Measurements from ENCODE around the gene PSG11.
A peak's percentile ranks its signal among the peaks of the same experiment; 100 is the strongest.
"Not testable (repeated sequence)": the region's sequence is repeated elsewhere in the genome, so short reads cannot be mapped to it uniquely, and the experiment has no call there.

The PSG11 gene

GRCh38 chr19:43026369-43026768 lies at the start of gene PSG11:
Gene PSG11 (minus strand): TSS chr19:43026469. CDS start chr19:43026372, 97 bp downstream.
- H3K27me3 Mint-ChIP-seq (ENCODE audit: low read depth, poor library complexity); H3K4me1 Mint-ChIP-seq; DNase-seq; H3K36me3 Mint-ChIP-seq (ENCODE audit: low read depth); H3K4me3 Mint-ChIP-seq: not testable (repeated sequence)
- H3K27ac Mint-ChIP-seq = peak within 1 kb of the TSS; percentile 48
- peaks cover 91% of the 10 kb centered on the region for H3K9me3 Mint-ChIP-seq

DNA sequence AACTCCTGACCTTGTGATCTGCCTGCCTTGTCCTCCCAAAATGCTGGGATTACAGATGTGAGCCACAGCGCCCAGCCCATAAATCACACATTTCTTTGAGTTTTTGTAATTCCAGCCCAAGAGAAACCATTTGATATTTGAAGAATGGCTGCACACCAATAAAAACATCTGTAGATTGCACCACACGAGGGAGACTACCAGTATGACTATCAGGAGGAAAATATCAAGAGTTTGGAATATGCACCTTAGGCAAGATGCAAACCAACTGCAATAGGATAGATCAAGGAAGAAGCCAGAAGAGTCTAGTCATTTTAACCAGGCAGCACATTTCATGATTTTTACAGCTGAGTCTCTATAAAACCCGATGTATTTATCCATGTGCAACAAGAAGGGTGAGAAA lies 36.1 kb upstream of the PSG11 start:
- H3K9me3 Mint-ChIP-seq = peaks cover 85% of the 10 kb centered on the region
- H3K27ac Mint-ChIP-seq; H3K4me1 Mint-ChIP-seq; H3K27me3 Mint-ChIP-seq (ENCODE audit: low read depth, poor library complexity); H3K4me3 Mint-ChIP-seq; H3K36me3 Mint-ChIP-seq (ENCODE audit: low read depth); DNase-seq: not testable (repeated sequence)

DNA sequence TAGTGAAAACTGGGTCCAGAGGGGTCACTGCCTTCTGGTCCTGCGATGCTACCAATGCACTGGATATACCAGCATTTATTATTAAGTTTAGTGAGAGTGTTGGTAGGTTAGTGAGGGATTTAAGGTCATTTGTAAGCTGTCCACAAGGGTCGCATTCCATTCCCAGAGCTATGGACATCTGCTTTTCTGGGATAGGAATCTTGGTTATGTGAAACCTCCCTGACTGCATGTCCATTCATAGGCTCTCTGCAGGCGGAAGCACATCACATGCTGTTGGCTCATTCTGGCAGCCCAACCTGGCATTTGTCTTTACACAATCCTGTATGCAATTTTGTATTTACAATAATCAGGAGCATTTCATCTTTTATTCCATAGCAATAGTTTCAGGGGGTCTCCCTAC lies 35.1 kb upstream of the PSG11 start:
- H3K9me3 Mint-ChIP-seq = peaks cover 85% of the 10 kb centered on the region
- not testable (repeated sequence) for DNase-seq; H3K36me3 Mint-ChIP-seq (ENCODE audit: low read depth); H3K27me3 Mint-ChIP-seq (ENCODE audit: low read depth, poor library complexity); H3K4me3 Mint-ChIP-seq; H3K27ac Mint-ChIP-seq; H3K4me1 Mint-ChIP-seq

GRCh38 chr19:43060254-43060653 lies 34.0 kb upstream of the PSG11 start:
- DNase-seq; H3K4me1 Mint-ChIP-seq; H3K36me3 Mint-ChIP-seq (ENCODE audit: low read depth); H3K27ac Mint-ChIP-seq; H3K27me3 Mint-ChIP-seq (ENCODE audit: low read depth, poor library complexity); H3K4me3 Mint-ChIP-seq: not testable (repeated sequence)
- H3K9me3 Mint-ChIP-seq = peaks cover 84% of the 10 kb centered on the region

- H3K27me3 Mint-ChIP-seq (ENCODE audit: low read depth, poor library complexity); H3K4me3 Mint-ChIP-seq; DNase-seq; H3K27ac Mint-ChIP-seq; H3K4me1 Mint-ChIP-seq; H3K36me3 Mint-ChIP-seq (ENCODE audit: low read depth): not testable (repeated sequence)
- H3K9me3 Mint-ChIP-seq = peaks cover 89% of the 10 kb centered on the region
Observed at GRCh38 chr19:43059482-43059881, 33.2 kb upstream of the PSG11 start.

DNA sequence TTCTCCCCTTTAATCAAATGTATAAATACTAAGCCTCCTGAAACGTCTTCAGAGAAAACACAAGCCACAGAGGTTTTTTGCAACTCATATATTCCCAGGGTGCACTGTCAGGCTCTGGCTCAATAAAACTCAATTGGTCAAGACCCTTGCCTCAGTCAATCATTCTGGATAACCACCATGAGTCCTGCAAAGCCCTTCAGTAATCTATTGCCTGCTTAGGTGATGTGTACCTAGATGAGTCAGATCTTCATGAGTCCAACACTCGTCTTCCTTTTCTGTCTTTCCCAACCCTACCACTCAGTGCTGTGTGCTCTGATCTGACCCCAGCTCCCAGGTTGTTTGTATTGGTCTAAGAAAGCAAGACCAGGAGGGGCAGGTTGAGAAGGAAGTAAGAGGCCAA lies 32.2 kb upstream of the PSG11 start:
- not testable (repeated sequence) for H3K4me1 Mint-ChIP-seq; DNase-seq; H3K36me3 Mint-ChIP-seq (ENCODE audit: low read depth); H3K27ac Mint-ChIP-seq; H3K4me3 Mint-ChIP-seq; H3K27me3 Mint-ChIP-seq (ENCODE audit: low read depth, poor library complexity)
- H3K9me3 Mint-ChIP-seq = peaks cover 91% of the 10 kb centered on the region

DNA sequence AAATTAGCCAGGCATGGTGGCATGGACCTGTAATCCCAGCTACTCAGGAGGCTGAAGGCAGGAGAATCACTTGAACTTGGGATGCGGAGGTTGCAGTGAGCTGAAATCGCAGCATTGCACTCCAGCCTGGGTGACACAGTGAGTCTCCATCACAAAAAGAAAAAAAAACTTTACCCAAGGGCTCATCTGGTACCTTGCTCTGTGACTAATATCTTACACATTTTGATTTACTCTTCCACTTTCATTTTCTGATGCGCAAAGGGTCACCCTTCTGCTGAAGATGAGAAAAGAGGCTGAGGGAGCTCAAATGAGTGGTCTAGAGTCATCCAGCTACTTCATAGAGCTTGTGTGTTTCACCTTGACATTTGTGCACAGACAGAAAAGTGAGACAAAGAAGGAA lies 21.7 kb upstream of the PSG11 start:
- H3K27me3 Mint-ChIP-seq (ENCODE audit: low read depth, poor library complexity); H3K27ac Mint-ChIP-seq; H3K4me1 Mint-ChIP-seq; DNase-seq; H3K36me3 Mint-ChIP-seq (ENCODE audit: low read depth); H3K4me3 Mint-ChIP-seq: not testable (repeated sequence)
- H3K9me3 Mint-ChIP-seq = peaks cover 61% of the 10 kb centered on the region

GRCh38 chr19:43046578-43046977 lies 20.3 kb upstream of the PSG11 start:
- H3K36me3 Mint-ChIP-seq (ENCODE audit: low read depth); H3K4me1 Mint-ChIP-seq: not testable (repeated sequence)
- peaks cover 69% of the 10 kb centered on the region for H3K9me3 Mint-ChIP-seq

DNA sequence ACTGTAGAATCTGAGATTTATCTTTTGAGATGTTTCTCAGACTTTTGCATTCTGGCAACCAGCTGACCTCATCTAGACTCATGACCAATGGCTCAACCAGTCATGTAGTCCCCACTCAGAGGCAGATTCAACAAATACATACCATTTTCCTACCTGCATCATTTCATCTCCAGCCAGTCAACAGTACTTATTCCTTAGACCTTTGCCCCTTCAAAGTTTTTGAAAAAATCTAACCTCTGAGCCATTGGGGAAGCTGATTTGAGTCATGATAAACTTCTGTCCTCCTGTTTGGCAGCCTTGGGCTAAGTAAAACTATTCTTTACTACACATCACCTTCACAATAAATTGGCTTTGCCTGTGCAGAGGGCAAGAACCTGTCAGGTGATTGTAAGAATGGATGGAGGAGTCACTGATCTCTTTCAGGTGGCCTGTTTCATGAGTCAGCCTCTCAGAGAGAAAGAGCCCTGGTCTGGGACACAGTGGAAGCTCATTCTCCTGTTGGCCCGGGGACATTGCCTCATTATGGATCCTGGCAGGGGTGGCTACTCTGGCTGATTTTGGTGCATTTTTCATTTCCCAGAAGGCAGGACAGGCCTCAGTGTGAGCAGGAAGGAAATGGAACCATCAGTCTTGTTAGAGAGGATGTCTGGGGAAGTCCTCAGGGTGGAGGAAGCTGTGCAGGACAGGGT lies 17.4 kb upstream of the PSG11 start:
- not testable (repeated sequence) for H3K4me3 Mint-ChIP-seq; DNase-seq; H3K27ac Mint-ChIP-seq; H3K27me3 Mint-ChIP-seq (ENCODE audit: low read depth, poor library complexity); H3K4me1 Mint-ChIP-seq; H3K36me3 Mint-ChIP-seq (ENCODE audit: low read depth)
- peaks cover 69% of the 10 kb centered on the region for H3K9me3 Mint-ChIP-seq

More at GRCh38 chr19:43046578-43046977, 20.3 kb upstream of the PSG11 start:
- H3K27ac Mint-ChIP-seq; H3K27me3 Mint-ChIP-seq (ENCODE audit: low read depth, poor library complexity); H3K4me3 Mint-ChIP-seq; DNase-seq: not testable (repeated sequence)

DNA sequence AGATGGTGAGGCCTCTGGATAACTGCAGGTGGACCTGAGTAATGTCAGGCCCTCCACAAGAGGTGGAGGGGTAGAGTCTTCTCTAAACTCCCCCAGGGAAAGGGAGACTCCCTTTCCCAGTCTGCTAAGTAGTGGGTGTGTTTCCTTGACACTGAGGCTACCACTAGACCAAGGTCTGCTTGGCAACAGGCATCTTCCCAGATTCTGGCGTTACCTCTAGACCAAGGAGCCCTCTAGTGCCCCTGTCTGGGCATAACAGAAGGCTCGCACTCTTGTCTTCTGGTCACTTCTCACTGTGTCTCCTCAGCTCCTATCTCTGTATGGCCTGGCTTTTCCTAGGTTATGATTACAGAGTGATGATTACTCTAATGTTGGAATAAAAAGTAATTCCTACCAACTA lies 5.4 kb upstream of the PSG11 start:
- H3K27ac Mint-ChIP-seq; H3K27me3 Mint-ChIP-seq (ENCODE audit: low read depth, poor library complexity); DNase-seq; H3K36me3 Mint-ChIP-seq (ENCODE audit: low read depth); H3K4me1 Mint-ChIP-seq; H3K4me3 Mint-ChIP-seq: not testable (repeated sequence)
- peaks cover 82% of the 10 kb centered on the region for H3K9me3 Mint-ChIP-seq

- Mint-ChIP-seq H3K27ac (no peak overlapping the region), H3K4me1 (no peaks in the 10 kb centered on the region), H3K36me3 (ENCODE audit: low read depth) (no peaks in the 10 kb centered on the region), H3K9me3 (peaks cover 87% of the 10 kb centered on the region), H3K27me3 (ENCODE audit: low read depth, poor library complexity) (peaks cover 6% of the 10 kb centered on the region), H3K4me3 (no peak overlapping the region)
- DNase-seq = no peak
- no peak for TF ChIP-seq CTCF (IDR thresholded peaks at IDR 0.05)
Observed at GRCh38 chr19:43028866-43029265, 2.6 kb upstream of the PSG11 start.

DNA sequence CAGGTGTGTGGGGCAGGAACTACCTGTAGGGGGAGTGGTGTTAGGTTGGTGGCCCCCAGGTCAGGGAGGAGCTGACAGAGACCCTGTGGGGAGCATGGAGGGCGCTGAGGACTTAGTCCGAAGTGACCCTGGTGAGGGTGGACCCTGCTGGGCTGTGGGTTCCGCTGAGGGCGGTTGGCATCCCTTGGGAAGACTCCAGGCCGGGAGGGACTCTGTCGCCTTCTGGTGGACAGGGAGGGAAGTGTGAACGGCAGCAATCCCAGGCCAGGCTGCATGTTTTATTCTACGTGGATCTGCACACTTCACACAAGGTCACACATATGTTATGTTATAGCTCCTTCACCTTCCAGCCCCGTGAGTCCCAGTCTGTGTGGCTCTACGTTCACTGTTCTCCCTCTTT lies 1.7 kb upstream of the PSG11 start:
- H3K27me3 Mint-ChIP-seq (ENCODE audit: low read depth, poor library complexity); H3K4me3 Mint-ChIP-seq; H3K4me1 Mint-ChIP-seq; H3K27ac Mint-ChIP-seq; H3K36me3 Mint-ChIP-seq (ENCODE audit: low read depth); DNase-seq: not testable (repeated sequence)
- peaks cover 91% of the 10 kb centered on the region for H3K9me3 Mint-ChIP-seq

DNA sequence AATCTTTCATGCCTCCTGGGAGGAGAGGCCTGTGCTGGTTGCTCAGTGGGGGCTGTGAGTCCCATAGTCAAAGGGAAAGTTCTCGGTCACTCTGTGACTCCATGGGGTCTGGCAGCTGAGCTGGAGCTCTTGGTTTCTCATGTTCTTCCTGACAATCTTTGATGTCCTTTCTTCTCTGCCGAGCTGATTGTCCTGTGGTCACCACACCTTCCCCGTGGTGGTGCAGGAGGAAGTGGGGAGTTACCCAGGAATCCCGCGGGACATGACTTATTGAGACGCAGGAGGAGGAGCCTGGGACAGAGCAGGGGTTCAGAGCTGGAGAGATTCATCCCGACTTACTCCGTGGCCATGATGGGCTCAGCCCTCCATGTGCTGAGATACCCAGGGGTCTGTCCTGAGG lies 792 bp upstream of the PSG11 start:
- peaks cover 90% of the 10 kb centered on the region for H3K9me3 Mint-ChIP-seq
- not testable (repeated sequence) for DNase-seq; H3K36me3 Mint-ChIP-seq (ENCODE audit: low read depth); H3K4me3 Mint-ChIP-seq; H3K27ac Mint-ChIP-seq; H3K4me1 Mint-ChIP-seq; H3K27me3 Mint-ChIP-seq (ENCODE audit: low read depth, poor library complexity)

DNA sequence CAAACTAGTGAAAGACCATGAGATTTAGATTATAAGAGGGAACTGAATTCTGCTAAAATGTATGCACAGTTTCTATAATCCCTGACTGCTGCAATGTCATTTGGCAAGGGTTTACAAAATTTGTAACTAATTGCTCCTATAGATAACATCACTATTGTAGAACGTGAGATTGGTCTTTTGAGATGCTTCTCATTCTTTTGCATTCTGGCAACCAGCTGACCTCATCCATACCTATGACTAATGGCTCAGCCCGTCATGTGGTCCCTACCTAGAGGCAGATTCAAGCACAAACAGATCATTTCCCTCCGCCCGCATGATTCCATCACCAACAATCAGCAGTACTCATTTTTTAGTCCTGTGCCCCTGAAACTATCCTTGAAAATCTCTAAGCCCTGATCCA lies 4.2 kb downstream of the PSG11 start:
- H3K4me1 Mint-ChIP-seq; H3K27ac Mint-ChIP-seq; H3K27me3 Mint-ChIP-seq (ENCODE audit: low read depth, poor library complexity); H3K4me3 Mint-ChIP-seq; H3K36me3 Mint-ChIP-seq (ENCODE audit: low read depth); DNase-seq: not testable (repeated sequence)
- peaks cover 84% of the 10 kb centered on the region for H3K9me3 Mint-ChIP-seq

Measured in nephron progenitor cell (in vitro differentiated cells).